Keratinocyte (primary cell): Measurements from ENCODE around the gene SIK3. TPM values are rescaled to one million over a fixed set of nuclear protein-coding genes. Genes with fewer than 3 reads are reported as not detected.

Source experiments
- DNase-seq: peaks from one replicate; pipeline ENCODE4 v3.0.0-alpha.2; 2011; ENCODE audit warnings: low read depth, missing footprints, low spot score
- FAIRE-seq: peaks from 2 replicates; lab custom pipeline; 2011; peaks lifted over from hg19 to GRCh38; lab: Jason Lieb, UNC
- H2AFZ ChIP-seq: 2 replicates; pipeline ENCODE4 v1.6.0; 2012; ENCODE audit warnings: low read length, control low read depth, inconsistent platforms; ENCODE audit not compliant: control insufficient read depth
- H3K27ac ChIP-seq: 2 replicates; pipeline ENCODE4 v1.5.1; 2011; ENCODE audit warnings: low read length; ENCODE audit not compliant: control insufficient read depth, insufficient read depth
- H3K27me3 ChIP-seq: 3 replicates; pipeline ENCODE4 v1.6.0; 2011; ENCODE audit warnings: low read length; ENCODE audit not compliant: control insufficient read depth, insufficient read depth; ENCODE audit errors: extremely low read depth
- H3K36me3 ChIP-seq, 2 experiments: 2 replicates in 1 of 2; 3 replicates in 1 of 2; pipeline ENCODE4 v1.5.1; 2011; ENCODE audit warnings: low read length in 2 of 2, mild to moderate bottlenecking in 1 of 2; ENCODE audit not compliant: control insufficient read depth in 2 of 2, insufficient read depth in 2 of 2; ENCODE audit errors: extremely low read depth in 1 of 2
- H3K4me1 ChIP-seq: 3 replicates; pipeline ENCODE4 v1.5.1; 2011; ENCODE audit warnings: low read length; ENCODE audit not compliant: control insufficient read depth, insufficient read depth; ENCODE audit errors: extremely low read depth
- H3K4me2 ChIP-seq: 3 replicates; pipeline ENCODE4 v1.6.0; 2011; ENCODE audit warnings: low read depth, low read length; ENCODE audit not compliant: control insufficient read depth, insufficient read depth; ENCODE audit errors: extremely low read depth
- H3K4me3 ChIP-seq, 3 experiments: fragments of 200-600 bp in 1 of 3; sonication (generic) in 1 of 3; 2 replicates in 2 of 3; 3 replicates in 1 of 3; pipeline ENCODE4 v1.5.1; 2011 to 2016; ENCODE audit warnings: low read length in 3 of 3, mild to moderate bottlenecking in 3 of 3, control low read depth in 2 of 3, inconsistent platforms in 1 of 3, low read depth in 1 of 3, mixed read lengths in 1 of 3, mixed run types in 1 of 3, moderate library complexity in 1 of 3; ENCODE audit not compliant: control insufficient read depth in 2 of 3, insufficient read depth in 2 of 3; ENCODE audit errors: extremely low read depth in 1 of 3
- H3K79me2 ChIP-seq: 2 replicates; pipeline ENCODE4 v1.6.0; 2012; ENCODE audit warnings: low read length; ENCODE audit not compliant: control insufficient read depth, insufficient read depth
- H3K9ac ChIP-seq: 3 replicates; pipeline ENCODE4 v1.6.0; 2011; ENCODE audit warnings: low read length; ENCODE audit not compliant: control insufficient read depth, insufficient read depth; ENCODE audit errors: extremely low read depth
- H3K9me1 ChIP-seq: 3 replicates; pipeline ENCODE4 v1.6.0; 2011; ENCODE audit warnings: low read length; ENCODE audit not compliant: control insufficient read depth, insufficient read depth; ENCODE audit errors: extremely low read depth
- H3K9me3 ChIP-seq: 2 replicates; pipeline ENCODE4 v1.5.1; 2012; ENCODE audit warnings: low read depth, low read length; ENCODE audit not compliant: control insufficient read depth
- H4K20me1 ChIP-seq: 3 replicates; pipeline ENCODE4 v1.6.0; 2011; ENCODE audit warnings: low read length; ENCODE audit not compliant: control insufficient read depth, insufficient read depth; ENCODE audit errors: extremely low read depth
- CTCF ChIP-seq, 3 experiments: IDR thresholded peaks in 1 of 3; conservative IDR thresholded peaks in 1 of 3; optimal IDR thresholded peaks in 1 of 3; 2 replicates in 2 of 3; 3 replicates in 1 of 3; pipeline versions ENCODE3 to v1.5.1; 2011; ENCODE audit warnings: low read length in 3 of 3, mild to moderate bottlenecking in 3 of 3, moderate library complexity in 2 of 3, control low read depth in 1 of 3, inconsistent platforms in 1 of 3; ENCODE audit not compliant: insufficient read depth in 2 of 3; ENCODE audit errors: extremely low read depth in 1 of 3
- EZH2 ChIP-seq: IDR thresholded peaks from one replicate; pipeline ENCODE4 v1.6.1; 2012; ENCODE audit warnings: inconsistent platforms, mild to moderate bottlenecking, low read length, moderate library complexity
- dilution Hi-C: fragments of 300-500 bp; cut with MboI; formaldehyde crosslinking; loops from one replicate; pipeline ENCODE4 v1.7.0; 2020; ENCODE audit warnings: low sequenced_read_pairs; ENCODE audit not compliant: extremely low pct_ligation_motif_present
- polyA plus RNA-seq, 5 experiments: library from polyadenylated mRNA; depleted of rRNA in 3 of 5; stranded (reverse) in 3 of 5; stranded (forward) in 1 of 5; unstranded in 1 of 5; fragments of >200 nt; gene quantifications; 1 replicate in 1 of 5; 2 replicates in 3 of 5; 3 replicates in 1 of 5; pipeline versions ENCODE4 v1.2.1 to v1.2.3, GENCODE V29; 2011 to 2012; ENCODE audit warnings: missing spikeins in 2 of 5, low read depth in 1 of 5, low replicate concordance in 1 of 5

SIK3 gene
- polyA plus RNA-seq, 1 donor (not counting 4 experiments of a cell fraction or from before 2014, with no cell fraction given) = 8.2 TPM

DNA sequence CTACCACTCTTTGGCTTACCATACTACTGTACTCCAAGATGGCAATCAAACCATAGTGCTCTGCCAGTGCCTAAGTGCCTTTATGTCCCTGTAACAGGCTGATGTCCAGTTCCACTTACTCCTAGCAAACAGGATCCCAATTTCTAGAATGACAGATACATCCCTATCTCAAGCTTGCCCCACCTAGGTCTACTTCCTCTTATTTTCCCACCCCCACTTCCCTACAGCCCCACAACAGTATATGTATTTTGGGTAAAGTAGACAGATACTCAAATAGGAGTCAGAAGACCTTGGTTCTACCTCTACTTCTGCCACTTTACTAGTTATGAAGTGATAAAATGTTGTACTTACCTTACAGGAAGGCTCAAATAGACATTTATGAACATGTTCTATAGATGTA is 24.1 kb downstream of the SIK3 start:
- H3K79me2 ChIP-seq = peaks cover 63% of the 10 kb centered on the region
- H3K36me3 ChIP-seq = no peaks in the 10 kb centered on the region
- FAIRE-seq (no peak), DNase-seq (no peak)
- H3K9me1 ChIP-seq = no peaks in the 10 kb centered on the region
- H4K20me1 ChIP-seq = no peaks in the 10 kb centered on the region
- H3K27me3 ChIP-seq = no peaks in the 10 kb centered on the region
- H3K9ac ChIP-seq = no peak overlapping the region
- no peak overlapping the region for H2AFZ ChIP-seq
- H3K4me1 ChIP-seq = peaks cover 56% of the 10 kb centered on the region
- TF ChIP-seq EZH2 (no peak), CTCF (optimal IDR thresholded peaks at IDR 0.05 in 1 of 3, IDR thresholded peaks at IDR 0.05 in 1 of 3, conservative IDR thresholded peaks at IDR 0.05 in 1 of 3; ENCODE audit: extremely low read depth in 1 of 3, insufficient read depth in 2 of 3, low read length in 3 of 3) (no peak)
- dilution Hi-C loops = no loop called here
- H3K4me3 ChIP-seq = no peak overlapping the region
- no peaks in the 10 kb centered on the region for H3K9me3 ChIP-seq
- no peak overlapping the region for H3K4me2 ChIP-seq
- no peak overlapping the region for H3K27ac ChIP-seq

- peaks cover 56% of the 10 kb centered on the region for H3K4me1 ChIP-seq
- H3K79me2 ChIP-seq = peaks cover 60% of the 10 kb centered on the region
- H3K4me3 ChIP-seq = no peak overlapping the region
- no peak for FAIRE-seq
- dilution Hi-C loops = no loop called here
- no peaks in the 10 kb centered on the region for H3K36me3 ChIP-seq
- H3K27ac ChIP-seq = peak overlapping the region; percentile 79
- H3K9me3 ChIP-seq = no peaks in the 10 kb centered on the region
- DNase-seq = no peak
- no peaks in the 10 kb centered on the region for H3K27me3 ChIP-seq
- no peak overlapping the region for H2AFZ ChIP-seq
- no peaks in the 10 kb centered on the region for H4K20me1 ChIP-seq
- no peak overlapping the region for H3K4me2 ChIP-seq
- no peaks in the 10 kb centered on the region for H3K9me1 ChIP-seq
- no peak overlapping the region for H3K9ac ChIP-seq
- TF ChIP-seq CTCF (optimal IDR thresholded peaks at IDR 0.05 in 1 of 3, IDR thresholded peaks at IDR 0.05 in 1 of 3, conservative IDR thresholded peaks at IDR 0.05 in 1 of 3; ENCODE audit: extremely low read depth in 1 of 3, insufficient read depth in 2 of 3, low read length in 3 of 3) (no peak), EZH2 (no peak)
Measured at GRCh38 chr11:117073539-117073938, 24.7 kb downstream of the SIK3 start.
